Activated CD8-positive, alpha-beta T cell treated with anti-CD3 and anti-CD28 coated beads, Interleukin-2, amount 10 ng/mL, durations not matched to agents 7 days and 5 days (primary cell): ENCODE data around the gene TRAPPC14. TPM values are rescaled to one million over a fixed set of nuclear protein-coding genes. Genes with fewer than 3 reads are reported as not detected.

Source experiments
- ATAC-seq: fragments of 150-1000 bp; cut with Tn5 transposase; one replicate; pipeline ENCODE4 v1.10.0; 2021; ENCODE audit warnings: moderate library complexity
- CTCF ChIA-PET: fragments of 350-600 bp; sonication (Branson Sonifier 250); formaldehyde crosslinking; loops from one replicate; lab custom pipeline; 2021; ENCODE audit warnings: antibody characterized with exemption; lab: Charles Lee
- POLR2A ChIA-PET: fragments of 350-600 bp; sonication (Branson Sonifier 250); formaldehyde crosslinking; loops from one replicate; lab custom pipeline; 2021; ENCODE audit warnings: antibody characterized with exemption; lab: Charles Lee
- DNase-seq: peaks from one replicate; pipeline ENCODE4 v3.0.0-alpha.2; 2020
- H3K27ac Mint-ChIP-seq: one replicate; pipeline ENCODE4 v1.8.0; 2021; ENCODE audit warnings: mild to moderate bottlenecking, mixed read lengths
- H3K27me3 Mint-ChIP-seq: one replicate; pipeline ENCODE4 v1.8.0; 2021; ENCODE audit warnings: low read depth, mixed read lengths
- H3K36me3 Mint-ChIP-seq: one replicate; pipeline ENCODE4 v1.8.0; 2021; ENCODE audit warnings: low read depth, mixed read lengths
- H3K4me1 Mint-ChIP-seq: one replicate; pipeline ENCODE4 v1.8.0; 2021; ENCODE audit warnings: low read depth, mixed read lengths
- H3K4me3 Mint-ChIP-seq: one replicate; pipeline ENCODE4 v1.8.0; 2021; ENCODE audit warnings: mild to moderate bottlenecking, mixed read lengths
- H3K9me3 Mint-ChIP-seq: one replicate; pipeline ENCODE4 v1.8.0; 2022; ENCODE audit warnings: mixed read lengths; ENCODE audit not compliant: insufficient read depth
- microRNA-seq: library from miRNA; unstranded; fragments of <30 nt; microRNA quantifications from one replicate; pipeline ENCODE4 v1.2.0, GENCODE V29; 2022
- total RNA-seq, 2 experiments: library from RNA; stranded (reverse); gene quantifications; one replicate each; pipeline ENCODE4 v1.2.3, GENCODE V29; 2021

TRAPPC14 gene
- total RNA-seq, 2 experiments from 2014 or later, result 42.7 to 44.0 TPM

GRCh38 chr7:100111914-100112313 lies 46.6 kb downstream of the TRAPPC14 start:
- ChIA-PET CTCF (no interaction called here), POLR2A (no interaction called here)
- DNase-seq (no peak), ATAC-seq (no peak)
- Mint-ChIP-seq H3K36me3 (peaks cover 46% of the 10 kb centered on the region), H3K27ac (no peak overlapping the region), H3K9me3 (no peaks in the 10 kb centered on the region), H3K4me1 (peaks cover 5% of the 10 kb centered on the region), H3K27me3 (no peaks in the 10 kb centered on the region), H3K4me3 (no peak overlapping the region)

- H3K27me3 Mint-ChIP-seq, result no peaks in the 10 kb centered on the region
- H3K27ac Mint-ChIP-seq, result no peak overlapping the region
- no peak for DNase-seq
- ATAC-seq, result no peak
- peaks cover 5% of the 10 kb centered on the region for H3K4me1 Mint-ChIP-seq
- no peak overlapping the region for H3K4me3 Mint-ChIP-seq
- H3K36me3 Mint-ChIP-seq, result peaks cover 46% of the 10 kb centered on the region
- POLR2A ChIA-PET, result interaction anchor here (1.0 kb wide), 1 partner anchor 9 kb away, joined by 4 read pairs; the partner anchor contains the start of gene AP4M1
- CTCF ChIA-PET, result no interaction called here
- no peaks in the 10 kb centered on the region for H3K9me3 Mint-ChIP-seq
Observed at GRCh38 chr7:100111156-100111555, 47.4 kb downstream of the TRAPPC14 start.

- Mint-ChIP-seq H3K9me3 (no peaks in the 10 kb centered on the region), H3K4me3 (no peak overlapping the region), H3K36me3 (peaks cover 48% of the 10 kb centered on the region), H3K4me1 (peaks cover 5% of the 10 kb centered on the region), H3K27me3 (no peaks in the 10 kb centered on the region), H3K27ac (no peak overlapping the region)
- CTCF ChIA-PET, result no interaction called here
- DNase-seq (no peak), ATAC-seq (no peak)
- POLR2A ChIA-PET, result no interaction called here
Observed at GRCh38 chr7:100109521-100110163, 48.9 kb downstream of the TRAPPC14 start.

GRCh38 chr7:100107890-100108289 lies 50.6 kb downstream of the TRAPPC14 start:
- no peaks in the 10 kb centered on the region for H3K27me3 Mint-ChIP-seq
- H3K4me1 Mint-ChIP-seq, result peaks cover 6% of the 10 kb centered on the region
- no peak overlapping the region for H3K4me3 Mint-ChIP-seq
- H3K27ac Mint-ChIP-seq, result no peak overlapping the region
- ChIA-PET CTCF (no interaction called here), POLR2A (no interaction called here)
- ATAC-seq (no peak), DNase-seq (no peak)
- H3K9me3 Mint-ChIP-seq, result no peaks in the 10 kb centered on the region
- H3K36me3 Mint-ChIP-seq, result peaks cover 52% of the 10 kb centered on the region

- DNase-seq, result no peak
- ChIA-PET POLR2A (no interaction called here), CTCF (no interaction called here)
- no peak overlapping the region for H3K27ac Mint-ChIP-seq
- H3K36me3 Mint-ChIP-seq, result peaks cover 47% of the 10 kb centered on the region
- no peaks in the 10 kb centered on the region for H3K9me3 Mint-ChIP-seq
- no peaks in the 10 kb centered on the region for H3K27me3 Mint-ChIP-seq
- H3K4me3 Mint-ChIP-seq, result no peak overlapping the region
- no peak for ATAC-seq
- peaks cover 11% of the 10 kb centered on the region for H3K4me1 Mint-ChIP-seq
Observed at GRCh38 chr7:100107125-100107737, 51.3 kb downstream of the TRAPPC14 start.

GRCh38 chr7:100106633-100107032 lies 51.9 kb downstream of the TRAPPC14 start:
- ATAC-seq (no peak), DNase-seq (no peak)
- no peaks in the 10 kb centered on the region for H3K27me3 Mint-ChIP-seq
- no peaks in the 10 kb centered on the region for H3K9me3 Mint-ChIP-seq
- H3K27ac Mint-ChIP-seq, result no peak overlapping the region
- no peak overlapping the region for H3K4me3 Mint-ChIP-seq
- POLR2A ChIA-PET, result no interaction called here
- peaks cover 9% of the 10 kb centered on the region for H3K4me1 Mint-ChIP-seq
- CTCF ChIA-PET, result no interaction called here
- peaks cover 46% of the 10 kb centered on the region for H3K36me3 Mint-ChIP-seq

- CTCF ChIA-PET, result interaction anchor here (1.4 kb wide), 1 partner anchor 15 kb away, joined by 3 read pairs; no protein-coding TSS in a partner anchor
- H3K36me3 Mint-ChIP-seq, result peaks cover 48% of the 10 kb centered on the region
- no peaks in the 10 kb centered on the region for H3K27me3 Mint-ChIP-seq
- no peak for DNase-seq
- no peak overlapping the region for H3K27ac Mint-ChIP-seq
- no peak for ATAC-seq
- H3K9me3 Mint-ChIP-seq, result no peaks in the 10 kb centered on the region
- POLR2A ChIA-PET, result interaction anchor here (1.6 kb wide), 1 partner anchor 15 kb away, joined by 5 read pairs; no protein-coding TSS in a partner anchor
- H3K4me3 Mint-ChIP-seq, result no peak overlapping the region
- peaks cover 10% of the 10 kb centered on the region for H3K4me1 Mint-ChIP-seq
Observed at GRCh38 chr7:100105534-100105933, 53.0 kb downstream of the TRAPPC14 start.

Small RNA genes lying within 50 kb of the gene (microRNA-seq; reads per million reads assigned to microRNA genes)
- gene MIR4658, result not detected

Other genes with a start within 250 kb of the TRAPPC14 start
- 10 to 100 TPM; 26.7 to 28.0 TPM for gene TRIM4, start 239.2 kb downstream of the TRAPPC14 start, total RNA-seq
- gene GJC3, start 229.1 kb downstream of the TRAPPC14 start, total RNA-seq, result under 1 TPM in 1 of 2 experiments, not detected in 1; 0.21 TPM
- gene AZGP1, start 182.7 kb downstream of the TRAPPC14 start, total RNA-seq, result not detected
- 10 to 100 TPM; 50.4 to 54.5 TPM for gene ZKSCAN1, start 143.1 kb downstream of the TRAPPC14 start, total RNA-seq
- gene ZSCAN21, start 108.9 kb downstream of the TRAPPC14 start, total RNA-seq, result 1 to 10 TPM; 5.8 to 7.5 TPM
- gene ZNF3, start 77.0 kb downstream of the TRAPPC14 start, total RNA-seq, result 10 to 100 TPM; 20.9 to 21.8 TPM
- gene COPS6, start 69.8 kb downstream of the TRAPPC14 start, total RNA-seq, result 10 to 100 TPM; 74.0 to 78.3 TPM
- gene MCM7, start 57.3 kb downstream of the TRAPPC14 start, total RNA-seq, result 100 to 1,000 TPM; 364 to 375 TPM
- gene AP4M1, start 57.1 kb downstream of the TRAPPC14 start, total RNA-seq, result 10 to 100 TPM; 10.8 to 13.0 TPM
- gene TAF6, start 39.4 kb downstream of the TRAPPC14 start, total RNA-seq, result 10 to 100 TPM; 74.6 to 81.0 TPM
- 10 to 100 TPM; 32.4 to 35.5 TPM for gene CNPY4, start 39.1 kb downstream of the TRAPPC14 start, total RNA-seq
- gene MBLAC1, start 31.8 kb downstream of the TRAPPC14 start, total RNA-seq, result 1 to 10 TPM; 4.3 to 5.7 TPM
- 100 to 1,000 TPM; 134 to 143 TPM for gene LAMTOR4, start 9.8 kb downstream of the TRAPPC14 start, total RNA-seq
- gene GAL3ST4, start 9.9 kb upstream of the TRAPPC14 start, total RNA-seq, result 1 to 10 TPM; 2.8 to 3.5 TPM
- 1 to 10 TPM; 8.1 to 8.2 TPM for gene GPC2, start 18.7 kb upstream of the TRAPPC14 start, total RNA-seq
- 10 to 100 TPM; 16.5 to 20.6 TPM for gene STAG3, start 19.2 kb upstream of the TRAPPC14 start, total RNA-seq
- 10 to 100 TPM; 61.6 to 64.8 TPM for gene PVRIG, start 61.2 kb upstream of the TRAPPC14 start, total RNA-seq
- not detected for gene SPDYE3, start 149.0 kb upstream of the TRAPPC14 start, total RNA-seq
- 10 to 100 TPM; 75.7 to 77.2 TPM for gene PILRB, start 199.4 kb upstream of the TRAPPC14 start, total RNA-seq
- gene PILRA, start 214.8 kb upstream of the TRAPPC14 start, total RNA-seq, result 10 to 100 TPM in 1 of 2 experiments, 1 to 10 TPM in 1; 8.1 to 11.5 TPM